Lower leg skin (tissue), 3 donors: Measurements from ENCODE around the gene CCDC175.

ENCODE experiments used
- CTCF ChIP-seq, 3 donors: fragments of 450-650 bp; IDR thresholded peaks; one replicate each; pipeline ENCODE4 v1.5.1; 2016; ENCODE audit warnings: antibody characterized with exemption in 3 of 3, mild to moderate bottlenecking in 3 of 3, moderate library complexity in 2 of 3
- POLR2A ChIP-seq, 2 donors: fragments of 450-650 bp; IDR thresholded peaks; one replicate each; pipeline ENCODE4 v1.6.1; 2016 to 2017; ENCODE audit warnings: antibody characterized with exemption in 2 of 2, mild to moderate bottlenecking in 1 of 2, moderate library complexity in 1 of 2

GRCh38 chr14:59530349-59530748, 46.3 kb downstream of the CCDC175 start:
- TF ChIP-seq CTCF (IDR thresholded peaks at IDR 0.05) = no peak
- TF ChIP-seq POLR2A (IDR thresholded peaks at IDR 0.05) = no peak
